Forelimb muscle (tissue), 1 donor: ENCODE data around the gene GLA. TPM values are rescaled to one million over a fixed set of nuclear protein-coding genes. Genes with fewer than 3 reads are reported as not detected.

Experiments
- DNase-seq: peaks from one replicate; pipeline ENCODE4 v3.0.0-alpha.2; 2013; ENCODE audit warnings: low read depth
- polyA plus RNA-seq: library from polyadenylated mRNA; unstranded; fragments of 120-200 nt; gene quantifications from one replicate; pipeline ENCODE4 v1.2.1, GENCODE V29; 2013; ENCODE audit not compliant: insufficient read length

The GLA gene
- polyA plus RNA-seq, 1 donor = 13.9 TPM

DNA sequence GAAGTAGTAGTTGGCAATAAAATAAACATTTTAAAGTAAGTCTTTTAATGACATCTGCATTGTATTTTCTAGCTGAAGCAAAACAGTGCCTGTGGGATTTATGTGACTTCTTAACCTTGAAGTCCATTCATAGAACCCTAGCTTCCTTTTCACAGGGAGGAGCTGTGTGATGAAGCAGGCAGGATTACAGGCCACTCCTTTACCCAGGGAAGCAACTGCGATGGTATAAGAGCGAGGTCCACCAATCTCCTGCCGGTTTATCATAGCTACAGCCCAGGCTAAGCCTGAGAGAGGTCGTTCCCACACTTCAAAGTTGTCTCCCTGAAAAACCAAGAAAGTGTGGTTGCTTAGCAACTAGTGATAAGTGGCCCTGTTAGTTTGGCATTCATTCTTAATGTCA is 9.9 kb downstream of the GLA start:
- no peak for DNase-seq

DNA sequence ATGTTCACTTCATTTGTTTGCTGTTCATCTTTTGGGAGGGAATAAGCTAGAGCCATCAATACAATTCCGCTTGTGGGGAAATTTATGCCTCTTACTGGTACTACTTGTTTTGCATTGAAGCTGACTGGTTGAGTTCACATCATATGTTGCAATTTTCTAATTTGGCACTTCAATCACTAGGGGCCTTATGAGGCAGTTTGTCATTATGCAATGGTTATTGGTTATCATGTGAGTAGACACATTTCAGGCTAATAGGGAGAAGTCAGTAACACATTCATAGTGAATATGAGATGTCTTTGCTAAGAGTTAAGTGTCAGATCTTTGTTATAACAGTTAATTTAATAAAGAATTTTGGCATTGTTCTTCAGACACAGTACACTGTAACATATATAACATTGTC is 11.9 kb downstream of the GLA start:
- DNase-seq = no peak

DNA sequence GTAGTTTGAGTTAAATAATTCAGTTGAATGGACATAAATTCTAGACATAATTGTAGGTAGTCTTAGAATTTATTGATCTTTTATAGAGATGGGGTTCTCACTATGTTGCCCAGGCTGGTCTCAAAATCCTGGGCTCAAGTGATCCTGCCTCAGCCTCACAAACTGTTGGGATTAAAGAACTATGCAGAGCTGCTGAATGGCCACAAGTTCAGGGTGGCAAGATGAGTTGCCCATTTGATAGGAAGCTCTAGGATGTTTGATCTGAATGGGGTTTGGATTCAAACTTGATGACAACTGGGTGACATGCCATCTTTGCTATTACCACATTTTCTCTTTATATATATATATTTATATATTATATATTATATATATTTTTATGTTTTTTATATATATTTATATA is 13.4 kb downstream of the GLA start:
- DNase-seq = no peak

DNA sequence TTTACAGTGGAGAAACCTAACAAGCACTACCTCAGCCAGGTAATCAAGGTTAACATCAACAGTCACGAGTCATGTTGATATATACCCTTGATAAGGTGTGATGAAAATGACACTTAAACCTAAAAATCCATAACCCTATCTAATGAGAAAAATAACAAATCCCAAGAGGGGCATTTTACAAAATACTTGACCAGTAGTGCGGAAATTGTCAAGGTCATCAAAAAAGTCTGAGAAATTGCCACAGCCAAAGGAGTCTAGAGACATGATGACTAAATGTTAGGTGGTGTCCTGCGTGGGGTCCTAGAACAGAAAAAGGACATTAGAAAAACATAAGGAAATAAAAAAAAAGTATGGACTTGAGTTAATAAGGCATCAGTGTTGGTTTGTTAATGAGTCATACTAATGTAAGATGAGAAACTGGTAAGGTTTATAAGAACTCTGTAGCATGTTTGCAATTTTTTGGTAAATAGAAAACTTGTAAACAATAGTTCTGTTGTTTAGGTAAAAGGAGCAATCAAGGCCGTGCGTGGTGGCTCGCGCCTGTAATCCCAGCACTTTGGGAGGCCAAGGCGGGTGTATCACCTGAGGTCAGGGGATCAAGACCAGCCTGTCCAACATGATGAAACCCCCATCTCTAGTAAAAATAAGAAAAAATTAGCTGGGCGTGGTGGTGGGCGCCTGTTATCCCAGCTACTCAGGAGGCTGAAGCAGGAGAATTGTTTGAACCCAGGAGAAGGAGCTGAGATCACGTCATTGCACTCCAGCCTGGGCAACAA is 14.0 kb downstream of the GLA start:
- DNase-seq = no peak

DNA sequence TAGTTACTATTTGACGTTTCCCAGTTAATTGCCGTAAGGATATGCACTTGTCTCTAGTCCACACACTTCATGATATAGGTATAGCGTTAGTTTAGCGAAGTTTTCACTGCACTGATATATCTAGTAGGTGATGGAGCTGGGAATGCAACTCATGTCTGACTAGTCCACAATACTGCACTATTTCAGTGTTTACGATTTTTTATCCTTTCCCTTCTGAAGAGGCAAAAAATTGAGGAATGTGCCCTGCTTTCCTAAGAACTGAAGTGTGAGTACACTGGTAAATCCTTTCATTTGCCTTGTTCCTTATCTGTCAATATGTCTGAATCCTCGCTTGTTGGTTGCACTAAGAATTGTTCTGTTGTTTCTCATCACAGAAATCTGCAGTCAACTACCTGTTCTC is 15.9 kb downstream of the GLA start:
- no peak for DNase-seq

DNA sequence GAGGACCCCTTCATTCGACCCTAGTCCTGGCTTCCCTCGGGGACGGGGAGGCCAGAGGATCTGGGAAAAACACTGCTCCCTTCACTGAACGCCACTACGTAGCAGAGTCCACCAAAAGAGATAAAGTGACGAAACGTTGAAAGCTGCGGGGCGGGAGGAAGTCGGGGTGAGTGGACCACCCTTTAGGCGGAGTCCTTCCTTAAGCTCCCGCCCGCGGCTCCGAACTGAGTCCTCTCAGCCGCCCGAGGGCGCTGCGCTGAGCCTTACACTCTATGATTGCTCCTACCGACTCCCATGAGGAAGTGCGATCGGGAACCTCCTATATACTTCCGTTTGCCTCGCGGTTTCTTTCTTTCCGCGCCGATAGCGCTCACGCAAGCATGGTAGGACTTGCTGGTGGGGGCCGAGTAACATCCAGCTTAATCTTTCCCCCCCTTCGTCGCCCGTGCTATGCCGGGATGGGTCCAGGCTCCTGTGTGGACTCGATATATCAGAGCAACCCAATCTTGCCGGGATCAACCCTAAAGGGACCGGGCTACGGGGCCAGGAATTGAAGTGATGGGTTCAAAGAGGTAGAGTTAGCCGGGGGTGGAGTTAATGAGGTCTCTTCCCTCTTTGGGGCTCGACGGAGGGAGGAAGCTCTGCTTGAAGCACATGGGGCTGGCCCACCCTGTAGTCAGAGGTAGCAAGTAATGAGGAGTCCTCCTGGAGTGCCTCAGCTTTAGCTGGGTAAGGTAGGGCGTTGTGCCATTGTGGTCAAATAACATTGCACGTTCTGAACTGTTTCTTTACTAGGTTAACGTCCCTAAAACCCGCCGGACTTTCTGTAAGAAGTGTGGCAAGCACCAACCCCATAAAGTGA is 16.8 kb downstream of the GLA start, which contains the start of gene RPL36A:
Gene RPL36A, plus strand, starts transcription at position 348 of the 862 bp plus-strand sequence. Its CDS starts 33 bp downstream, at position 381.
- peak; percentile 77 for DNase-seq

DNA sequence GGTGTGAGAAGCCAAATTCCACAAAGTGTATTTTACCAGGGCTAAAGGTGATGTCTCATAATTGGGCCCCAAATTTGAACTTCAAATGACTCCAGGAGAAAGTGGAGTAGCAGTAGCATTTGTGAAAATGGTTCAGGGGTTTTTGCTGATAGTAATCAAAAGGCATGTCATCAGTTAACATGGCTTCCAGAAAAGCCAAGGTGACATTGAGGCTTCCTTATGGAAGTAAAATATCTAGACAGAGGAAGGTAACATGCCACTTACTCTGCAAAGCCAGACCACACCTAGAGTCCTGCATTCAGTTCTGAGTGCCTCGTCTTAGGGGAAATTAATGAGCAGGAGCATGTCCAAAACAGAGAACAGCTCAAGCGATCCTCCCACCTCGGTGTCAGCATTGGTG is 19.1 kb downstream of the GLA start:
- no peak for DNase-seq

DNA sequence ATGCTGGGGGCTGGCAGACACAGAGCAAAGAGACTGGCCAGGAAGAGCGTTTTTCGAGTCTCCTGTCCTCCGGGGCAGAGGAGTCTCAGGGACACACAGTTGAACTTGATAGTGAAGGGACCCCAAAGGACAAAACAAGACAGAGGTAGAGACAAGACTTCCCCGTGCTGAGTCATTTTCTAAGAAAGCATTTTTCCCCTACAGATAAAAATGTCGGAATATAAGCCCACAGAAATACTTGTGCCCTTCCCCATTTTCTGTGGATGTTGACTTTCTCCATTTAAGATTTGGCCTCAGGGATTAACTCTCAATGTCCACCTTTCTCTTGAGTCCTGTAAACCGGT is 21.2 kb downstream of the GLA start:
- DNase-seq = no peak

DNA sequence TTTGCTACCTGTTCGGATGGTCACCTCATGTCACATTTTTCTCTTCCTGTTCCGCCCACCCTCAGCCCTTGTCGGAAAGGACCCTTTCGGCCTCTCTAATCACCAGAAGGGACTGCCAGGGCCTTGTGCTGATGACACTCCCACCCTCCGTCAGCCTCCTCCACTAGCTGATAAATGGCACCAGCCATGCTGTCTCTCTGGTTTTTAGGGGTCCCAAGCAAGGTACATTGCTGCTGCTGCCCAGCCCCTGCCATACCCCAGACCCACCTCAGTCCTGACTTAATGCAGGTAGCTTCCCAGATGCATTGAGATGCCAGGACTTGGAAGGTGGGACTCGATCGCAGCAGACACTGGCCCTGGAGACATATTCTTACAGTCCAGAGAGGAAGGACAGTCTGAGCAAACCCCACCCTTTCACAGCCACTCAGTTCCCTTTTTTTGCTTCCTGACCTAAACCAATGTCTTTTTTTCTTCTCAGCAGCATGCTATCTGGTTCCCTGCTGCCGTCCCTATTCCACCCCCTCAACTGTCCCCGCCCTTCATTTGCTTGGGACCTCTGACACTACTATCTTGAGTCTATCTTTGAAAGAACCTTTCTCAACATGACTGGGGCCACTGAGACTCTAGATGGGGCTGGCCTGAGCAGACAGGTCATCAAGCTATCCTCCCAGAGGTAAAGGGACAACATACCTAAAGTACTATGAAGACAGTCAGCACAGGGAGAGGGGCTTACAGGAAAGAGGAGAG is 21.8 kb downstream of the GLA start, which contains the start of gene BTK:
Gene BTK, minus strand, starts transcription at position 397 of the 747 bp plus-strand sequence. CDS start 10,907 bp downstream, outside the sequence.
- no peak for DNase-seq

DNA sequence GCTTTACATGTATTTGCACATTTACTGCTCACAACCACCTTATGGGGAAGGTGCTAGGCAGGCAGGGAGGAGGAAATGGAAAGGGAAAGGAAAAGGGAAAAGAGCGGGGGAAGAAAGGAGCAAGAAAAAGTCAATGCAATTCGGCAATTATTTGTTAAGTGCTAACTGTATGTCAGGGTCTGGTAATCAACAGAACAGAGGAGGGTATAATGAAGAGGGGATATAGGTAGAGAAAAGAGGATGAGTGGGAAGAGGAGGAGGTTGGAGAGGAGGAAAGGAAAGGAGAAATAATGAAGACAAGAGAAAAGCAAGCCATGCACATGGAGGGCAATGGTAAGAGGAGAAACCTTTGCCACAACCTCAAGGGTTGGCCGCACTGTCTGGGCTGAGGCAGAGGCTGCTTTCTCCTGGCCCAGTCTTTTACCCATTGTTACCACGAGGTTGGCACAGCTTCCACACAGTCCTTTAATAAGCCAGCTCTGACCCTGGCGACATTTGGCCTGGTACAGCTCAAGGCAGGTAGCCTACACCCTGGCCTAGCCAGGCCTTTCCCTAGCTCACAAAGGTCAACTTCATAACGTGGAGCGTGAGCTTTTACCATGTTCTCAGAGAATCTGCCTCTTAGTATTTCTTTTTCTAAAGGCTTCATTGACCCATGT is 22.6 kb downstream of the GLA start:
- no peak for DNase-seq

DNA sequence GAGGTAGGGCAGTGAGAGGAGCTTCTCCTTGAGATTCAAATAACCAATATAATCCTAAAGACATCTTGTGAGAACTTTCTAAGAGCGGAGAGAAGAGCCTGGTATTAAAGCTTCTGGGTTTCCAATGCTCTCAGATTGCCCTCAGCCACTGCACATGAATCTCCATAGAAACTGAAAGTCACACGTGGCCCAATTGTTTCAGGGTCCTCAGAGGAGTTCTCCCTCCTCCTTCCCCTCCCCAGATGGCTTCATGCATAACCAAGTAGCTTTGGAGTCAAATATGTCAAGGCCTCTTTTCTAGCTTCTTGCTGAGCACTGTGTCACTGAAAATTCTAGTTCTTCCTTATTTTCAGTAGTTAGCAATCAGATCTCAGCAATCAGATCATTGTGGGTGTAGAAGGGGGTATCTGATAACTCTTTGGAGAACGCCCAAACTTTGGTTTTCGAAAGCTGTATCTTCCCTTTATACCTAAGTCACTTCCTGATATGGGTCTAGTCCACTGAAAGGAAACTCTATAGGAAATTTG is 24.0 kb downstream of the GLA start:
- DNase-seq = no peak

DNA sequence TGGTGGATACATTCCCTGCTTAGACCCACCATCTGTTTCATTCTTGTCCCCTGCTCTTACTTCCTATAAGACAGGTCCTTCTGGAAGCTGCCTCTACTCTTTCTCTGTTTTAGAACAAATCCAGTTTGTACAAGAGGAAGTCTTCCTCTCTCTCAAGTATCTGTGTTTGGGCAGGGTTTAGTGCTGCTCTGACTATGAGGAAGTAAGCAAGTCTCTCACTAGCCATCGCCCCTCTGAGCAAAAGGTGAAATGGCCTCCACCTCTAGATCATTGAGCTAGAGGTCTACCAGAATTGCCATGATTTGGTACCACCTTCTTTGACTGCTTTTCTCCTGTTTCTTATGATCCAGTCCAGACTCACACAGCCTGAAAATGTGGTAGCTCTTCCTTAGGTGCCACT is 30.2 kb downstream of the GLA start:
- no peak for DNase-seq

DNA sequence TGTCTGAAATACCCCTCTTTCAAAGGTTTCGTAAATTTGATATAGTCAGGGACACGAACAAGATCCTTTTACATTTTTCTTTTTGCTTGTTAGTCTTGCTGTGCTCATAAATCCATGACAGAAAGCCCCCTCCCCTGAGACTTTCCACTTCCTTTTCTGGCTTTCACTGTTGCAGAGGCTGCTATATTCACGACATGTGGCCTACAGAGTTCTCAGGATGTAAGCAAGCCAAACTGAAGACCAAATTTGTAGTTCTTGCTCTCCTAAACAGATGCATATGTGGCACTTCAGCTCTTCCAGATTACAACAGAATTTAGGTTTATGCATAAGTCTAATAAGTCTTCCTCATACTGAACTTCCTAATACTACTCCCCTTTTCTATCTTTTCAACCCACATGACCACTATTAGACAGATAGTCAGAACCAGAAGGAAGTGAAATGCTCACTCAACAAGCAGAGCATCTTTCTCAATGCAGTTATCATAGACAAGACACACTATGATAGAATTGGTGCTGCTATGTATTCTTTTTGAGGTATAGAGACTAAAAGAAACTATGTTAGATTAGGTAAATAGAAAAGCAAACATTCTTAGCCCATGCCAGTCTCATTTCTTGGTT is 36.7 kb downstream of the GLA start:
- DNase-seq = no peak

DNA sequence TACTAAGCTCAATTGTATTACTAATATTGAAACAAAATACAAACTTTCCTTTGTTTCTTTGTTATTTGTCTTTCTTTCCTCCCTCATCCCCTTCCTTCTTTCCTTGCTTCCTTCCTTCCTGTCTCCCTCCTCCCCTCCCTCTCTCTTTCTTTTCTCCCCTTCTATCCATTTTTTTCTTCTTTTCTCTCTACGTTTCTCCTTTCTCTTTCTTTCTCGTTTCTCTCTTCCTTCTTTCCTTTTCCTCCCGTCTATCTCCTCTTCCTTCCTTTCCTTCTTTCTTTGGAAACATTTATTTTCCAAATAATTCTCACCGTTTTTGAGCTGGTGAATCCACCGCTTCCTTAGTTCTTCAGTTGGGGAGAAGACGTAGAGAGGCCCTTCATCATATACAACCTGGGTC is 38.0 kb downstream of the GLA start:
- no peak for DNase-seq

DNA sequence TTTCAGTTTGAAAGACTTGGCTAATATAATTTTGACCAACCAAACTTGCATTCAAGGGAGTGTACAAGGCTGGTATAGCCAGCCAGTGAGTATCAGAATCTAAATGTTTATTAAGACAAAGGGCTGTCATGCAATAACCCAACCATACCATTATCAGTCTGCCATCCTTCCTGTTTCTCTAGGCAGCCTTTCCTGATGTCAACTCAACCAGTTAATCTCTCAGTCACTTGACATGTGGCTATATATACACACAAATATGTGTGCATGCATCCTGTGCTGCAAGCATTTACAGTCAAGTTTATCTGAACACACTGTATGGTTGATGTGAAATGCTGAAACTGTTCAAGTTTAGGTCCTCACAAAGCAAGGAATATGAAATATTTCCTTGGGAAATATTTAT is 38.9 kb downstream of the GLA start:
- DNase-seq = no peak

DNA sequence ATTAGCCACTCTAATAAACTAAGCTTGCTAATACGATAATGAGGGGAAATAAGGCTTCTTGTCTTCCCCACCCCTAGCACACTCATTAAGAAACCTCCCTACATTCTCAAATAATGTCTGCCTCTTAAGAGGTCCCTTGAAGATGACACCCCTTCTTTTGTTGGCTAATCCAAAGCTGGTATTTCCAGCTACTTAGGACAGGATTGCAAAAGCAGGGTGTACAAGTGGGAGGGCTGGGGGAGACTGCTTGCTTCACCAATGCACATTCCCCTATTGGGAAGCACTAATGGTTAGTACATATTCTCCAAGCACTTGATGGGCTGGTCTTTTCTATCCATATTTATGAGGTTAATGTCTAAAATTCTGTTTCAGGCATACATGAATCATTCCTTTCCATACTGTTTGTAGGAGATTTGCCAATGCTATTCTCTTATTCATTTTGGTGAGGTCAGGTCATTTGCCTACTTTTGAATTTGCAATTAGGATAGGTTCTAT is 42.4 kb downstream of the GLA start:
- no peak for DNase-seq

DNA sequence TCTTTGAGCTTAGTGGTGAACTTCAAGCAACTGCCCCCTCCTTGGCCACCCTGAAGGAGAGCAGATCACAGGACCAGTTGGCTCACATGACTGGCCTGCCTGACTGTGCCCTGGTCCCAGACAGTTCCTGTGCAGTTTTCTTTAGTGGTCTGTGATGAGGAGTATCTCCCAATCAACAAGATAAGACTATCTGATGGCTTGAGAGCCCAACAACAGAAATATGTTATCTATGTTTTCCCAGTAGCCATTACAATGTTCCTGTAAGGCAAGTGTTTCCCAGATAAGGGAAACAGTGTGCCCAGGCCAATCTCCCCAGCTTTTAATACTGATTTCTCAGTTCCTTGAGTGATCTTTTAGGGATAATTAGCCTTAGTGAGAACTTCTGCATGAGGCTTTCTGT is 45.0 kb downstream of the GLA start:
- DNase-seq = no peak

DNA sequence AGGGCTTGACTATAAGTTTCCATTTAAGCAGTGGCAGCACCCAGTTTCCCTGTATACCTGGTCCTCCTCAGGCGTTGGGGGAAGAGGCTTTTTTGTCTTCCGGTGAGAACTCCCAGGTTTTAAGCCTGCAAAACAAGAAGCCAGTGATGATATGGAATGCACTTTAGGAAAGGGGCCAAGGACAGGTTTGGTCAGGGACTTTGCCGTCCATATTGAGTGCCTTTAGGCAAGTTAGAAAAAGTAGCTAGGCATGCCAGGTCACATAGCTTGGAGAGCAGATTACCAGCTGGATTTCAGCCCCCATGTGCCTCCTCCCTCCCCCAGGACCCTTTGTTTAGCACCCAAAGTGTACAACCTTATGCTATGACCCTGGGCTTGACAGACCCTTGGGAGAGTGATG is 45.6 kb downstream of the GLA start:
- DNase-seq = no peak

DNA sequence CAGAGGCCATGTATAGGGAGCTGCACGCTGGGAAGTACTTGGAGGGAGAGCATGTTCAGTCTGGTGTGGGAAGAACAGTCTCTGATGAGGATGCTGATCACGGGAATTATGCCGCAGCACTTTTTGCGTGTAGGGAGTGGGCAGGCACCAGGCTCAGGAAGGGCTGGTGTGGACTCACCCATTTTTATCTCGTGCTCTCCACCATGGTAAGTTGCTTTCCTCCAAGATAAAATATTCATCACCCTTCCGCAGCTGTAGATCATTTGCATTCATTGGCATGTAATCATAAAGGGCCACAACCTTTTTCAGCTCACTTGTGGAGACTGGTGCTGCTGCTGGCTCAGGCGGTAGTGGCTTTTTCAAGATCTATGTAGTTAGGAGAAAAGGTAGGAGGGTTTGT is 47.3 kb downstream of the GLA start:
- DNase-seq = no peak

DNA sequence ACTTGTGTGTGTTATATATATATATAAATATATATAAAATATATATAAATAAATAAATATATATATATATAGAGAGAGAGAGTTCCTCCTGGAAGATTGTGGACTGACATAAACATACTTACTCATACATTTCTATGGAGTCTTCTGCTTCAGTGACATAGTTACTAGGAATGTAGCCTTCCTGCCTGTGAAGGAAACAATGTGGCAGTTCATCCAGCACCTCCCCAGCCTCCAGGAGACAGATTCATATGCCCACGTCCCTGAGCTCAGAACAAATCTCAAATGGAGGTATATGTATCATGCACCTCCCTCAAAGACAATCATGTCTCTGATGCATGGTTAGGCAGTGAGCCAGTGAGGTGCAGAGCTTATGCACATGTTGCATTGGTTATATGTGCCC is 47.8 kb downstream of the GLA start:
- DNase-seq = no peak
